Natural killer cell (primary cell): ENCODE measurements around the gene CD2. TPM values are rescaled to one million over a fixed set of nuclear protein-coding genes. Genes with fewer than 3 reads are reported as not detected.

Experiments used
- ATAC-seq, 3 donors: fragments of 150-1000 bp in 2 of 3; fragments of 200-7000 bp in 1 of 3; cut with Tn5 transposase; 1 replicate in 1 of 3; 2 replicates in 2 of 3; pipeline ENCODE4 v1.10.0; 2021; ENCODE audit warnings: mild to moderate bottlenecking in 2 of 3, moderate library complexity in 2 of 3
- DNase-seq, 2 donors: peaks; one replicate each; pipeline versions ENCODE4 v3.0.0 to v3.0.0-alpha.2; 2013 to 2021; ENCODE audit warnings: mixed read lengths in 1 of 2
- H3K27ac ChIP-seq: one replicate; pipeline ENCODE4 v1.5.1; 2013; ENCODE audit warnings: mild to moderate bottlenecking, low read length
- H3K27me3 ChIP-seq: one replicate; pipeline ENCODE4 v1.6.1; 2013; ENCODE audit warnings: low read length; ENCODE audit not compliant: control insufficient read depth, insufficient read depth
- H3K36me3 ChIP-seq: one replicate; pipeline ENCODE4 v1.6.1; 2013; ENCODE audit warnings: low read length; ENCODE audit not compliant: control insufficient read depth, insufficient read depth
- H3K4me1 ChIP-seq: one replicate; pipeline ENCODE4 v1.6.1; 2013; ENCODE audit warnings: low read length; ENCODE audit not compliant: control insufficient read depth, insufficient read depth
- H3K4me3 ChIP-seq: one replicate; pipeline ENCODE4 v1.5.1; 2013; ENCODE audit warnings: low read length
- H3K9me3 ChIP-seq: one replicate; pipeline ENCODE4 v1.6.1; 2013; ENCODE audit warnings: low read length; ENCODE audit not compliant: control insufficient read depth, insufficient read depth
- H3K27ac Mint-ChIP-seq, 2 donors: one replicate each; pipeline ENCODE4 v1.8.0; 2022; ENCODE audit warnings: mild to moderate bottlenecking in 2 of 2, mixed read lengths in 2 of 2, moderate library complexity in 1 of 2
- H3K27me3 Mint-ChIP-seq, 2 donors: one replicate each; pipeline ENCODE4 v1.8.0; 2022; ENCODE audit warnings: low read depth in 2 of 2, mixed read lengths in 2 of 2
- H3K36me3 Mint-ChIP-seq: one replicate; pipeline ENCODE4 v1.8.0; 2022; ENCODE audit warnings: mixed read lengths
- H3K4me1 Mint-ChIP-seq, 2 donors: one replicate each; pipeline ENCODE4 v1.8.0; 2022; ENCODE audit warnings: mixed read lengths in 2 of 2
- H3K4me3 Mint-ChIP-seq: one replicate; pipeline ENCODE4 v1.8.0; 2022; ENCODE audit warnings: mild to moderate bottlenecking, moderate library complexity, mixed read lengths
- H3K9me3 Mint-ChIP-seq, 2 donors: one replicate each; pipeline ENCODE4 v1.8.0; 2022; ENCODE audit warnings: mixed read lengths in 2 of 2
- CTCF ChIP-seq: fragments of 200-600 bp; IDR thresholded peaks from one replicate; pipeline ENCODE4 v1.8.0; 2022; ENCODE audit warnings: antibody characterized with exemption
- WGBS: methylation state at CpG from one replicate; pipeline ENCODE4 v1.1.7; 2013; ENCODE audit warnings: missing lambda C conversion rate; ENCODE audit not compliant: insufficient coverage; 5-methylcytosine and 5-hydroxymethylcytosine counted together
- intact Hi-C: fragments of 100-400 bp; cut with micrococcal nuclease; formaldehyde crosslinking; loops from one replicate; pipeline ENCODE4 v1.14.2; 2022
- total RNA-seq, 4 donors: library from RNA; stranded (reverse); fragments of 120-200 nt in 1 of 4; gene quantifications; one replicate each; pipeline versions ENCODE4 v1.2.3 to v1.2.4, GENCODE V29; 2013 to 2022

The CD2 gene
- total RNA-seq, 3 donors from 2014 or later (not counting 1 experiment from before 2014, with no cell fraction given), result 30.4 to 93.4 (median 60.8) TPM

GRCh38 chr1:116771997-116772647 lies 17.9 kb downstream of the CD2 start:
- Histone ChIP-seq H3K9me3 (no peaks in the 10 kb centered on the region), H3K27me3 (no peaks in the 10 kb centered on the region), H3K27ac (no peak overlapping the region), H3K4me1 (peaks cover 44% of the 10 kb centered on the region), H3K4me3 (no peak overlapping the region), H3K36me3 (peaks cover 31% of the 10 kb centered on the region)
- no peak for DNase-seq
- Mint-ChIP-seq H3K27ac (peak overlapping the region; percentile 93 to 94), H3K9me3 (no peaks in the 10 kb centered on the region), H3K36me3 (peaks cover 19% of the 10 kb centered on the region), H3K27me3 (no peaks in the 10 kb centered on the region), H3K4me3 (no peak overlapping the region), H3K4me1 (peaks cover 53 to 71% of the 10 kb centered on the region in 2 donors)
- 79% methylated on average over 2 of the region's 2 CpGs for WGBS
- no peak for ATAC-seq
- no peak for TF ChIP-seq CTCF
- intact Hi-C loops, result no loop called here

DNA sequence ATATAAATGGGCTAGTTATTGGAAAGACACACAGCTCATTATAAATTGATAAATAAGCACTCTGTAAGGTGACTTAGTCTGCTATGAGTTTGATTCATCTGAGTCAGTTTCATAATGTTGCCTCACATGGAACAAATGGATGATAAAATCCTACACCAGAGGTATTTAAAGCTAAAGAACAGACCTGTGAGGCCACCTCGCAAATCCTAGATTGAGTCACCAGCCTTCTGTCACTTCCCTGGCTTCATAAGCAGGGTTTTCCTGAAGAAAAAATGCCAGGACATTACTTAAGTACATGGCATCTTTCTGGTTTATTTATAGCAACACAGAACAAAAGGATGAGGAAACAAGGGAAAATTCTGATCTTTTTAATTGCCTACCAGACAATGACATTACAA lies 18.4 kb downstream of the CD2 start:
- intact Hi-C loops, result no loop called here
- Mint-ChIP-seq H3K4me3 (no peak overlapping the region), H3K4me1 (peaks cover 55 to 73% of the 10 kb centered on the region in 2 donors), H3K27ac (peak overlapping the region; percentile 93 to 94), H3K36me3 (peaks cover 19% of the 10 kb centered on the region), H3K27me3 (no peaks in the 10 kb centered on the region), H3K9me3 (no peaks in the 10 kb centered on the region)
- Histone ChIP-seq H3K27me3 (no peaks in the 10 kb centered on the region), H3K36me3 (peaks cover 27% of the 10 kb centered on the region), H3K4me3 (no peak overlapping the region), H3K27ac (no peak overlapping the region), H3K9me3 (no peaks in the 10 kb centered on the region), H3K4me1 (peaks cover 39% of the 10 kb centered on the region)
- ATAC-seq (no peak), DNase-seq (no peak)
- 71% methylated on average over 1 of the region's 1 CpG for WGBS
- no peak for TF ChIP-seq CTCF

- WGBS, result 89% methylated on average over 29 of the region's 29 CpGs
- DNase-seq, result no peak
- Histone ChIP-seq H3K27ac (no peak overlapping the region), H3K27me3 (no peaks in the 10 kb centered on the region), H3K36me3 (peaks cover 10% of the 10 kb centered on the region), H3K4me3 (no peak overlapping the region), H3K4me1 (peaks cover 17% of the 10 kb centered on the region), H3K9me3 (no peaks in the 10 kb centered on the region)
- Mint-ChIP-seq H3K4me1 (peaks cover 42 to 61% of the 10 kb centered on the region in 2 donors), H3K36me3 (peaks cover 35% of the 10 kb centered on the region), H3K4me3 (no peak overlapping the region), H3K9me3 (no peaks in the 10 kb centered on the region), H3K27ac (no peak overlapping the region), H3K27me3 (no peaks in the 10 kb centered on the region)
- ATAC-seq, result no peak
- TF ChIP-seq CTCF, result no peak
- intact Hi-C loops, result no loop called here
These were observed 21.0 kb downstream of the CD2 start for GRCh38 chr1:116775116-116775752.
